ENCODE measurements around the gene MPDZ.

- TF ChIP-seq POLR2A (IDR thresholded peaks at IDR 0.05) (no peak), CTCF (IDR thresholded peaks at IDR 0.05) (no peak)
Observed at GRCh38 chr9:13122756-13123369, 156.6 kb downstream of the MPDZ start.
